Keratinocyte (primary cell): ENCODE measurements around the gene STK11IP. TPM values are rescaled to one million over a fixed set of nuclear protein-coding genes. Genes with fewer than 3 reads are reported as not detected.

Experiments
- DNase-seq: peaks from one replicate; pipeline ENCODE4 v3.0.0-alpha.2; 2011; ENCODE audit warnings: low read depth, missing footprints, low spot score
- FAIRE-seq: peaks from 2 replicates; lab custom pipeline; 2011; peaks lifted over from hg19 to GRCh38; lab: Jason Lieb, UNC
- H2AFZ ChIP-seq: 2 replicates; pipeline ENCODE4 v1.6.0; 2012; ENCODE audit warnings: low read length, control low read depth, inconsistent platforms; ENCODE audit not compliant: control insufficient read depth
- H3K27ac ChIP-seq: 2 replicates; pipeline ENCODE4 v1.5.1; 2011; ENCODE audit warnings: low read length; ENCODE audit not compliant: control insufficient read depth, insufficient read depth
- H3K27me3 ChIP-seq: 3 replicates; pipeline ENCODE4 v1.6.0; 2011; ENCODE audit warnings: low read length; ENCODE audit not compliant: control insufficient read depth, insufficient read depth; ENCODE audit errors: extremely low read depth
- H3K36me3 ChIP-seq, 2 experiments: 2 replicates in 1 of 2; 3 replicates in 1 of 2; pipeline ENCODE4 v1.5.1; 2011; ENCODE audit warnings: low read length in 2 of 2, mild to moderate bottlenecking in 1 of 2; ENCODE audit not compliant: control insufficient read depth in 2 of 2, insufficient read depth in 2 of 2; ENCODE audit errors: extremely low read depth in 1 of 2
- H3K4me1 ChIP-seq: 3 replicates; pipeline ENCODE4 v1.5.1; 2011; ENCODE audit warnings: low read length; ENCODE audit not compliant: control insufficient read depth, insufficient read depth; ENCODE audit errors: extremely low read depth
- H3K4me2 ChIP-seq: 3 replicates; pipeline ENCODE4 v1.6.0; 2011; ENCODE audit warnings: low read depth, low read length; ENCODE audit not compliant: control insufficient read depth, insufficient read depth; ENCODE audit errors: extremely low read depth
- H3K4me3 ChIP-seq, 3 experiments: fragments of 200-600 bp in 1 of 3; sonication (generic) in 1 of 3; 2 replicates in 2 of 3; 3 replicates in 1 of 3; pipeline ENCODE4 v1.5.1; 2011 to 2016; ENCODE audit warnings: low read length in 3 of 3, mild to moderate bottlenecking in 3 of 3, control low read depth in 2 of 3, inconsistent platforms in 1 of 3, low read depth in 1 of 3, mixed read lengths in 1 of 3, mixed run types in 1 of 3, moderate library complexity in 1 of 3; ENCODE audit not compliant: control insufficient read depth in 2 of 3, insufficient read depth in 2 of 3; ENCODE audit errors: extremely low read depth in 1 of 3
- H3K79me2 ChIP-seq: 2 replicates; pipeline ENCODE4 v1.6.0; 2012; ENCODE audit warnings: low read length; ENCODE audit not compliant: control insufficient read depth, insufficient read depth
- H3K9ac ChIP-seq: 3 replicates; pipeline ENCODE4 v1.6.0; 2011; ENCODE audit warnings: low read length; ENCODE audit not compliant: control insufficient read depth, insufficient read depth; ENCODE audit errors: extremely low read depth
- H3K9me1 ChIP-seq: 3 replicates; pipeline ENCODE4 v1.6.0; 2011; ENCODE audit warnings: low read length; ENCODE audit not compliant: control insufficient read depth, insufficient read depth; ENCODE audit errors: extremely low read depth
- H3K9me3 ChIP-seq: 2 replicates; pipeline ENCODE4 v1.5.1; 2012; ENCODE audit warnings: low read depth, low read length; ENCODE audit not compliant: control insufficient read depth
- H4K20me1 ChIP-seq: 3 replicates; pipeline ENCODE4 v1.6.0; 2011; ENCODE audit warnings: low read length; ENCODE audit not compliant: control insufficient read depth, insufficient read depth; ENCODE audit errors: extremely low read depth
- EZH2 ChIP-seq: IDR thresholded peaks from one replicate; pipeline ENCODE4 v1.6.1; 2012; ENCODE audit warnings: inconsistent platforms, mild to moderate bottlenecking, low read length, moderate library complexity
- dilution Hi-C: fragments of 300-500 bp; cut with MboI; formaldehyde crosslinking; loops from one replicate; pipeline ENCODE4 v1.7.0; 2020; ENCODE audit warnings: low sequenced_read_pairs; ENCODE audit not compliant: extremely low pct_ligation_motif_present
- polyA plus RNA-seq, 5 experiments: library from polyadenylated mRNA; depleted of rRNA in 3 of 5; stranded (reverse) in 3 of 5; stranded (forward) in 1 of 5; unstranded in 1 of 5; fragments of >200 nt; gene quantifications; 1 replicate in 1 of 5; 2 replicates in 3 of 5; 3 replicates in 1 of 5; pipeline versions ENCODE4 v1.2.1 to v1.2.3, GENCODE V29; 2011 to 2012; ENCODE audit warnings: missing spikeins in 2 of 5, low read depth in 1 of 5, low replicate concordance in 1 of 5
- TF ChIP-seq, protein P1 (sequence below), 3 experiments: IDR thresholded peaks in 1 of 3; conservative IDR thresholded peaks in 1 of 3; optimal IDR thresholded peaks in 1 of 3; 2 replicates in 2 of 3; 3 replicates in 1 of 3; pipeline versions ENCODE3 to v1.5.1; 2011; ENCODE audit warnings: low read length in 3 of 3, mild to moderate bottlenecking in 3 of 3, moderate library complexity in 2 of 3, control low read depth in 1 of 3, inconsistent platforms in 1 of 3; ENCODE audit not compliant: insufficient read depth in 2 of 3; ENCODE audit errors: extremely low read depth in 1 of 3

Gene STK11IP
- polyA plus RNA-seq, 1 donor (not counting 4 experiments of a cell fraction or from before 2014, with no cell fraction given) = 10.0 TPM

DNA sequence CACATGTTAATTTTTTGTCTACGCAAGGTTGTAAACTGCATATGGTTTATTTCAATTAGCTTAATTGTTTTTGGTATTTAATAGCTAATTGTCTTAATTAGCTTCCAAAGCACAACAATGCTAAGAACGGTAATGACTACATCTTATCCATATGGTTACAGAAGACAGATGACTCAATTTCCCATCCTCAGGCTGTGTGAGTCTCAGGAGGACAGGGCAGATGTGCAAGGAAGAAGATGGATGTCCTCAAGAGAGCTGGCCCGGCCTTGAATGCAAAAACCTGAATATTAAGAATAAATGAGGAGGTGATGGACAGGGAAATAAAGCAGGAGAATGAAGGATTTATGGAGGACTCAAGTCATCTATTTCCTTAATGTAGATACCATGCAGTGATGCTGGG is 61.2 kb downstream of the STK11IP start:
- Histone ChIP-seq H4K20me1 (no peaks in the 10 kb centered on the region), H2AFZ (no peak overlapping the region), H3K27me3 (no peaks in the 10 kb centered on the region), H3K4me3 (no peak overlapping the region), H3K9ac (no peak overlapping the region), H3K9me1 (no peaks in the 10 kb centered on the region), H3K4me2 (no peak overlapping the region), H3K36me3 (no peaks in the 10 kb centered on the region), H3K9me3 (no peaks in the 10 kb centered on the region), H3K4me1 (peaks cover 37% of the 10 kb centered on the region), H3K79me2 (no peaks in the 10 kb centered on the region), H3K27ac (no peak overlapping the region)
- DNase-seq (no peak), FAIRE-seq (no peak)
- dilution Hi-C loops = no loop called here
- TF ChIP-seq EZH2 = no peak
- TF ChIP-seq, protein P1, sequence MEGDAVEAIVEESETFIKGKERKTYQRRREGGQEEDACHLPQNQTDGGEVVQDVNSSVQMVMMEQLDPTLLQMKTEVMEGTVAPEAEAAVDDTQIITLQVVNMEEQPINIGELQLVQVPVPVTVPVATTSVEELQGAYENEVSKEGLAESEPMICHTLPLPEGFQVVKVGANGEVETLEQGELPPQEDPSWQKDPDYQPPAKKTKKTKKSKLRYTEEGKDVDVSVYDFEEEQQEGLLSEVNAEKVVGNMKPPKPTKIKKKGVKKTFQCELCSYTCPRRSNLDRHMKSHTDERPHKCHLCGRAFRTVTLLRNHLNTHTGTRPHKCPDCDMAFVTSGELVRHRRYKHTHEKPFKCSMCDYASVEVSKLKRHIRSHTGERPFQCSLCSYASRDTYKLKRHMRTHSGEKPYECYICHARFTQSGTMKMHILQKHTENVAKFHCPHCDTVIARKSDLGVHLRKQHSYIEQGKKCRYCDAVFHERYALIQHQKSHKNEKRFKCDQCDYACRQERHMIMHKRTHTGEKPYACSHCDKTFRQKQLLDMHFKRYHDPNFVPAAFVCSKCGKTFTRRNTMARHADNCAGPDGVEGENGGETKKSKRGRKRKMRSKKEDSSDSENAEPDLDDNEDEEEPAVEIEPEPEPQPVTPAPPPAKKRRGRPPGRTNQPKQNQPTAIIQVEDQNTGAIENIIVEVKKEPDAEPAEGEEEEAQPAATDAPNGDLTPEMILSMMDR (optimal IDR thresholded peaks at IDR 0.05 in 1 of 3, IDR thresholded peaks at IDR 0.05 in 1 of 3, conservative IDR thresholded peaks at IDR 0.05 in 1 of 3; ENCODE audit: extremely low read depth in 1 of 3, insufficient read depth in 2 of 3, low read length in 3 of 3) = no peak

DNA sequence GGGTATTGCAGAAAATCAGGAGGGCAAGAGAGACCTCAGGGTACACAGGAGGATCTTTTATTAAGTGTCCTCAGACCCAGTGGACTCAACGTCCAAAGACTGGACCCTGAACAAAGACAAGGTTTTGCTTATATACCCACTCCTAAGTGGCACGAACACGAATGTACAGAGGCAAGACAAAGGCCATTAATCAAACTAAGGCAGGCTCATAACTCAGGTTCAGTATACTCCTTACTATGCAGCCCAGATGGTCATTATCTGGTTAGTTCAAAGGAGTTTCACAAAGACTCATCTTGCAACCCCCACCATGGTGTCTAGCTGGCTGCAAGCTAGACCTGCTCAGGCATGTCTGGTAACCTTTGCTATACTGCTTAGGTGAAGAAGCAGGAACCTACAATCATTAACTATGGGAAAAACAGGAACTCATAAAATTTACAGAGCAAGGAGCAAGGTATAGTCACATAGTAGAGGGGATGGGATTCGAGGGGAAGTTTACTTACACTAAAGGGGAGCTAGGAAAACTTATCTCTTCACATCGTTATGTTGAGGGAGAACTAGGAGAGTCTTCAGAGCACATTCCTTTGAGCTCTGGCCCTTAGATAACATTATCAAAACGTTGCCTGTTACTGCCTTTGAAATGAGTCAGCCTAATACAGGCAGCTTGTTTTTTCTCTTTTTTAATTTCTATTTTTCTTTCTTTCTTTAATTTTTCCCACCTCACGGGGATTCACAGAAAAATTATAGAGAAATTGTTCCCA is 63.7 kb downstream of the STK11IP start:
- H3K27me3 ChIP-seq = no peaks in the 10 kb centered on the region
- no peaks in the 10 kb centered on the region for H4K20me1 ChIP-seq
- dilution Hi-C loops = no loop called here
- H3K4me1 ChIP-seq = peaks cover 37% of the 10 kb centered on the region
- DNase-seq (no peak), FAIRE-seq (peak; percentile 89)
- H3K9me3 ChIP-seq = no peaks in the 10 kb centered on the region
- H3K4me2 ChIP-seq = peak overlapping the region; percentile 76
- peak overlapping the region; percentile 67 for H3K9ac ChIP-seq
- peak overlapping the region; percentile 87 for H3K27ac ChIP-seq
- H3K9me1 ChIP-seq = no peaks in the 10 kb centered on the region
- TF ChIP-seq EZH2 = no peak
- TF ChIP-seq, protein P1 (optimal IDR thresholded peaks at IDR 0.05 in 1 of 3, IDR thresholded peaks at IDR 0.05 in 1 of 3, conservative IDR thresholded peaks at IDR 0.05 in 1 of 3; ENCODE audit: extremely low read depth in 1 of 3, insufficient read depth in 2 of 3, low read length in 3 of 3) = no peak
- peak overlapping the region in 2 of 3 experiments; percentile 38 to 47 for H3K4me3 ChIP-seq
- H3K36me3 ChIP-seq = no peaks in the 10 kb centered on the region
- no peaks in the 10 kb centered on the region for H3K79me2 ChIP-seq
- peak overlapping the region; percentile 82 for H2AFZ ChIP-seq
